Measurements from ENCODE around the gene RERG.

GRCh38 chr12:15218794-15219193 is 2.4 kb downstream of the RERG start:
- TF ChIP-seq CTCF (conservative IDR thresholded peaks at IDR 0.05; ENCODE audit: low read length), result no peak
- TF ChIP-seq EZH2phosphoT487 (IDR thresholded peaks at IDR 0.05; ENCODE audit: borderline replicate concordance, low read depth, low read length), result no peak

Data from OCI-LY7 (cell line).